LoVo (cell line): ENCODE measurements around the gene TTN.
"Not testable (repeated sequence)": the region's sequence is repeated elsewhere in the genome, so short reads cannot be mapped to it uniquely, and the experiment has no call there.

Source experiments
- DNase-seq: peaks from one replicate; pipeline ENCODE4 v3.0.0-alpha.2; 2016; ENCODE audit warnings: low spot score

Gene TTN

GRCh38 chr2:178529194-178529593 lies 278.0 kb downstream of the TTN start:
- no peak for DNase-seq

GRCh38 chr2:178528647-178529046 lies 278.6 kb downstream of the TTN start:
- no peak for DNase-seq

GRCh38 chr2:178527592-178527991 lies 279.6 kb downstream of the TTN start:
- no peak for DNase-seq

GRCh38 chr2:178526256-178526655 lies 281.0 kb downstream of the TTN start:
- no peak for DNase-seq

GRCh38 chr2:178525460-178525859 lies 281.8 kb downstream of the TTN start:
- not testable (repeated sequence) for DNase-seq

GRCh38 chr2:178525010-178525409 lies 282.2 kb downstream of the TTN start:
- not testable (repeated sequence) for DNase-seq

- DNase-seq: no peak
These were observed 283.6 kb downstream of the TTN start for GRCh38 chr2:178523596-178524134.

- peak; percentile 89 for DNase-seq
These were observed 284.1 kb downstream of the TTN start for GRCh38 chr2:178522950-178523595.

- no peak for DNase-seq
These were observed 285.7 kb downstream of the TTN start for GRCh38 chr2:178521304-178522150.

- no peak for DNase-seq
These were observed 289.7 kb downstream of the TTN start for GRCh38 chr2:178517496-178517895.

- no peak for DNase-seq
These were observed 292.6 kb downstream of the TTN start for GRCh38 chr2:178514664-178515063.

- DNase-seq: no peak
These were observed 293.3 kb downstream of the TTN start for GRCh38 chr2:178513876-178514275.

GRCh38 chr2:178512484-178512883 lies 294.7 kb downstream of the TTN start:
- DNase-seq: no peak

GRCh38 chr2:178510384-178510783 lies 296.8 kb downstream of the TTN start:
- no peak for DNase-seq

- no peak for DNase-seq
These were observed 298.6 kb downstream of the TTN start for GRCh38 chr2:178508646-178509045.

GRCh38 chr2:178506949-178507348 lies 300.3 kb downstream of the TTN start:
- no peak for DNase-seq

GRCh38 chr2:178506524-178506923 lies 300.7 kb downstream of the TTN start:
- no peak for DNase-seq

GRCh38 chr2:178506101-178506500 lies 301.1 kb downstream of the TTN start:
- DNase-seq: no peak

GRCh38 chr2:178502751-178503150 lies 304.5 kb downstream of the TTN start:
- DNase-seq: no peak

- DNase-seq: no peak
These were observed 307.6 kb downstream of the TTN start for GRCh38 chr2:178499640-178500039.

- no peak for DNase-seq
These were observed 309.1 kb downstream of the TTN start for GRCh38 chr2:178498137-178498536.

- DNase-seq: no peak
These were observed 311.2 kb downstream of the TTN start for GRCh38 chr2:178496049-178496448.

GRCh38 chr2:178491612-178492011 lies 315.6 kb downstream of the TTN start:
- DNase-seq: no peak
